Parathyroid adenoma (tissue), 2 donors: ENCODE results near the gene DNASE1L2.

Source experiments
- H2AFZ ChIP-seq: fragments of 300-600 bp; sonication (generic); one replicate; pipeline ENCODE4 v1.7.0; 2017; ENCODE audit warnings: antibody characterized with exemption, mild to moderate bottlenecking
- H3K27ac ChIP-seq: fragments of 300-600 bp; sonication (generic); one replicate; pipeline ENCODE4 v1.7.0; 2017
- H3K27me3 ChIP-seq: fragments of 300-600 bp; sonication (generic); one replicate; pipeline ENCODE4 v1.7.0; 2017; ENCODE audit warnings: low read length; ENCODE audit not compliant: control insufficient read depth, insufficient read depth
- H3K36me3 ChIP-seq: fragments of 300-600 bp; sonication (generic); one replicate; pipeline ENCODE4 v1.7.0; 2017; ENCODE audit warnings: low read length; ENCODE audit not compliant: control insufficient read depth, insufficient read depth
- H3K4me1 ChIP-seq: fragments of 300-600 bp; sonication (generic); one replicate; pipeline ENCODE4 v1.7.0; 2017; ENCODE audit warnings: control low read depth
- H3K4me2 ChIP-seq: fragments of 300-600 bp; sonication (generic); one replicate; pipeline ENCODE4 v1.7.0; 2017; ENCODE audit warnings: low read length
- H3K4me3 ChIP-seq: fragments of 300-600 bp; sonication (generic); one replicate; pipeline ENCODE4 v1.7.0; 2017; ENCODE audit warnings: low read depth, low read length
- H3K79me2 ChIP-seq: fragments of 300-600 bp; sonication (generic); one replicate; pipeline ENCODE4 v1.7.0; 2017; ENCODE audit warnings: control low read depth
- H3K9ac ChIP-seq: fragments of 300-600 bp; sonication (generic); one replicate; pipeline ENCODE4 v1.7.0; 2017; ENCODE audit warnings: mild to moderate bottlenecking
- H3K9me3 ChIP-seq: fragments of 300-600 bp; sonication (generic); one replicate; pipeline ENCODE4 v1.7.0; 2017; ENCODE audit warnings: low read length; ENCODE audit not compliant: control insufficient read depth
- CTCF ChIP-seq: fragments of 300-600 bp; sonication (generic); IDR thresholded peaks from one replicate; pipeline ENCODE4 v1.7.0; 2017; ENCODE audit warnings: antibody characterized with exemption, mild to moderate bottlenecking
- donor health status: primary hyperparathyroidism.

DNASE1L2 gene

DNA sequence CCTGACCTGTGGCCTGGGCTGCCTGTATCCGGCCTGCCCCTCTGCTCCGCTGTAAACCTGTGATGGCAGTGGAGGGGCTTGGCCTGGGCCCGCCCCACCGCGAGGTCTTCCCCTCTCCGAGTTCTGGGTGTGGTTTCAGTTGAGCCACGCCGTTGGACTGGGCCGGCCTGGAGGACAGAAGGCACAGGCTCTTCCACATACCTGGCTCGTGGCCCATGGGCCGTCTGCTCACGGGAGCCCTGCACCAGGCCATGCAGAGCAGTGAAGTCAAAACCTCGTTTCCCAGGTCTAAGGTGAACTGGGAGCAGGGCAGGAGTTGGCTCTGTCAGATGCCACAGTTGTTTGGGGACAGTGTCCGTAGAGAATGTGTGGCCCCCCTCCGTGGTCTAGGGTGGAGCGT lies 37.2 kb downstream of the DNASE1L2 start:
- Histone ChIP-seq H3K36me3 (no peaks in the 10 kb centered on the region), H3K9me3 (no peaks in the 10 kb centered on the region), H3K79me2 (peaks cover 2% of the 10 kb centered on the region), H3K4me2 (no peak overlapping the region), H3K4me1 (peaks cover 4% of the 10 kb centered on the region), H3K27ac (no peak overlapping the region), H3K9ac (no peak overlapping the region), H3K4me3 (no peak overlapping the region), H3K27me3 (no peaks in the 10 kb centered on the region), H2AFZ (no peak overlapping the region)
- TF ChIP-seq CTCF, result no peak

- Histone ChIP-seq H2AFZ (no peak overlapping the region), H3K9ac (no peak overlapping the region), H3K9me3 (no peaks in the 10 kb centered on the region), H3K36me3 (no peaks in the 10 kb centered on the region), H3K4me1 (peaks cover 4% of the 10 kb centered on the region), H3K4me2 (no peak overlapping the region), H3K27me3 (no peaks in the 10 kb centered on the region), H3K27ac (no peak overlapping the region), H3K79me2 (peaks cover 2% of the 10 kb centered on the region), H3K4me3 (no peak overlapping the region)
- no peak for TF ChIP-seq CTCF
These were observed 37.7 kb downstream of the DNASE1L2 start for GRCh38 chr16:2273931-2274330.

- no peaks in the 10 kb centered on the region for H3K79me2 ChIP-seq
- no peaks in the 10 kb centered on the region for H3K36me3 ChIP-seq
- H3K27ac ChIP-seq, result no peak overlapping the region
- TF ChIP-seq CTCF, result no peak
- no peak overlapping the region for H2AFZ ChIP-seq
- no peaks in the 10 kb centered on the region for H3K27me3 ChIP-seq
- no peak overlapping the region for H3K4me3 ChIP-seq
- no peak overlapping the region for H3K4me2 ChIP-seq
- H3K9me3 ChIP-seq, result no peaks in the 10 kb centered on the region
- H3K4me1 ChIP-seq, result no peaks in the 10 kb centered on the region
- no peak overlapping the region for H3K9ac ChIP-seq
These were observed 39.5 kb downstream of the DNASE1L2 start for GRCh38 chr16:2275476-2276367.

GRCh38 chr16:2276368-2277195 lies 40.3 kb downstream of the DNASE1L2 start:
- no peak for TF ChIP-seq CTCF
- Histone ChIP-seq H3K36me3 (no peaks in the 10 kb centered on the region), H3K79me2 (no peaks in the 10 kb centered on the region), H3K4me1 (no peaks in the 10 kb centered on the region), H2AFZ (no peak overlapping the region), H3K9ac (no peak overlapping the region), H3K9me3 (no peaks in the 10 kb centered on the region), H3K27ac (no peak overlapping the region), H3K4me2 (no peak overlapping the region), H3K4me3 (no peak overlapping the region), H3K27me3 (no peaks in the 10 kb centered on the region)
